MM.1S (cell line): ENCODE data around the gene SPANXN5.

ENCODE experiments used
- CTCF ChIP-seq: fragments of 300-600 bp; sonication (generic); IDR thresholded peaks from 2 replicates; pipeline ENCODE4 v1.5.1; 2016; ENCODE audit warnings: antibody characterized with exemption, low read length, mixed read lengths
- EZH2phosphoT487 ChIP-seq: fragments of 300-600 bp; sonication (generic); IDR thresholded peaks from 2 replicates; pipeline ENCODE4 v1.6.1; 2018; ENCODE audit warnings: antibody characterized with exemption, low read length

- TF ChIP-seq EZH2phosphoT487 (no peak), CTCF (no peak)
These were observed 22.6 kb upstream of the SPANXN5 start for GRCh38 chrX:52819788-52820187.
